PC-3 (cell line): ENCODE measurements around the gene CDH26.

Source experiments
- EZH2 ChIP-seq: fragments of 300-600 bp; sonication (generic); IDR thresholded peaks from one replicate; pipeline ENCODE4 v1.6.1; 2017; ENCODE audit warnings: antibody characterized with exemption, mild to moderate bottlenecking, low read length; ENCODE audit not compliant: unreplicated experiment
- EZH2phosphoT487 ChIP-seq: fragments of 300-600 bp; sonication (generic); IDR thresholded peaks from 2 replicates; pipeline ENCODE4 v1.6.1; 2018; ENCODE audit warnings: mild to moderate bottlenecking, antibody characterized with exemption, low read length, borderline replicate concordance
- TF ChIP-seq, protein P1 (sequence below): fragments of 300-600 bp; sonication (generic); conservative IDR thresholded peaks from 2 replicates; pipeline ENCODE4 v1.5.1; 2017; ENCODE audit warnings: antibody characterized with exemption, low read depth, mild to moderate bottlenecking, low read length

DNA sequence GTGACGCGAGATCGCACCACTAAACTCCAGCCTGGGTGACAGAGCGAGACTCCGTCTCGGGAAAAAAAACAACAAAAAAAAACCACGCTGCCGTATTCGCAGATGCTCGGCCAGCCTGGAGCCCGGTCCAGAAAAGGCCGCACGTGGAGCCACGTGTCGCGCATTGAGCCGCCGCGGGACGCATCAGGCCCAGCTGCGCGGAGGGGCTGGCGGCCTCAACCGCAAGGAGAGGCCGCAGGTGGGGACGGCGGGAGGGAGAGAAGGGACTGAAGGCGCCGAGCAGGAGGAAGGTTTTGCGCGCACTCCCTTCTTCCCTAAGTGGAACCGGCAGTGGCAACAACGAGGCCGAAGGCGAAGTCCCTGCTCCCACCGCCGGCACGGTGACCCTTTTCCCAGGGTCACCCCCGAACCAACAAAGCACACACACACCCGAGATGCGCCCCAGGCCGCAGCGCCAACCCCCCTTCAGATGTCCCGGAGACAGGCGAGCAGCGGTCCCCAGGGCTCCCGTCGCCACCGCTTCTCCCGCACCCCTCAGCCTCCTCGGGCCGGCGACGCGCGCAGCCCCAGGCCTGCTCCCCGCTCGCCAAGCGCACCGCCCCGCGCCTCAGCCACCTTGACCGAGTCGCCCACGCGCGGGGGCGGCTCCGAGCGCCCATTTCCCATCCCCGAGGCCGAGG lies 25.5 kb upstream of the CDH26 start:
- TF ChIP-seq, protein P1, sequence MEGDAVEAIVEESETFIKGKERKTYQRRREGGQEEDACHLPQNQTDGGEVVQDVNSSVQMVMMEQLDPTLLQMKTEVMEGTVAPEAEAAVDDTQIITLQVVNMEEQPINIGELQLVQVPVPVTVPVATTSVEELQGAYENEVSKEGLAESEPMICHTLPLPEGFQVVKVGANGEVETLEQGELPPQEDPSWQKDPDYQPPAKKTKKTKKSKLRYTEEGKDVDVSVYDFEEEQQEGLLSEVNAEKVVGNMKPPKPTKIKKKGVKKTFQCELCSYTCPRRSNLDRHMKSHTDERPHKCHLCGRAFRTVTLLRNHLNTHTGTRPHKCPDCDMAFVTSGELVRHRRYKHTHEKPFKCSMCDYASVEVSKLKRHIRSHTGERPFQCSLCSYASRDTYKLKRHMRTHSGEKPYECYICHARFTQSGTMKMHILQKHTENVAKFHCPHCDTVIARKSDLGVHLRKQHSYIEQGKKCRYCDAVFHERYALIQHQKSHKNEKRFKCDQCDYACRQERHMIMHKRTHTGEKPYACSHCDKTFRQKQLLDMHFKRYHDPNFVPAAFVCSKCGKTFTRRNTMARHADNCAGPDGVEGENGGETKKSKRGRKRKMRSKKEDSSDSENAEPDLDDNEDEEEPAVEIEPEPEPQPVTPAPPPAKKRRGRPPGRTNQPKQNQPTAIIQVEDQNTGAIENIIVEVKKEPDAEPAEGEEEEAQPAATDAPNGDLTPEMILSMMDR = no peak
- no peak for TF ChIP-seq EZH2phosphoT487
- no peak for TF ChIP-seq EZH2
